CD4-positive, alpha-beta T cell treated with Interleukin-17A for 4 hours (primary cell): ENCODE data around the gene ATP9B.
"Not testable (repeated sequence)": the region's sequence is repeated elsewhere in the genome, so short reads cannot be mapped to it uniquely, and the experiment has no call there.

Experiments used
- DNase-seq: peaks from one replicate; pipeline ENCODE4 v3.0.0-alpha.2; 2020; ENCODE audit warnings: mixed read lengths

ATP9B gene

DNA sequence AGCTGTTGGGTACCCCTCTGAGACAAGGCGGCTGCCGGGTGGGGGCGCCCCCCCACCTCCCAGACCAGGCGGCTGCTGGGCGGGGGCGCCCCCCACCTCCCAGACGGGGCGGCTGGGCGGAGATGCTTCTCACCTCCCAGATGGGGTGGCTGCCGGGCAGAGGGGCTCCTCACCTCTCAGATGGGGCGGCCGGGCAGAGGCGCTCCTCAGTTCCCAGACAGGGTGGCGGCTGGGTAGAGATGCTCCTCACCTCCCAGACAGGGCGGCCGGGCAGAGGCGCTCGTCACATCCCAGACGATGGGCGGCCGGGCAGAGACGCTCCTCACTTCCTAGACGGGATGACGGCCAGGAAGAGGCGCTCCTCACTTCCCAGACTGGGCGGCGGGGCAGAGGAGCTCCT is 3.5 kb downstream of the ATP9B start:
- not testable (repeated sequence) for DNase-seq

- DNase-seq = no peak
Observed at GRCh38 chr18:79077181-79077580, 8.0 kb downstream of the ATP9B start.

DNA sequence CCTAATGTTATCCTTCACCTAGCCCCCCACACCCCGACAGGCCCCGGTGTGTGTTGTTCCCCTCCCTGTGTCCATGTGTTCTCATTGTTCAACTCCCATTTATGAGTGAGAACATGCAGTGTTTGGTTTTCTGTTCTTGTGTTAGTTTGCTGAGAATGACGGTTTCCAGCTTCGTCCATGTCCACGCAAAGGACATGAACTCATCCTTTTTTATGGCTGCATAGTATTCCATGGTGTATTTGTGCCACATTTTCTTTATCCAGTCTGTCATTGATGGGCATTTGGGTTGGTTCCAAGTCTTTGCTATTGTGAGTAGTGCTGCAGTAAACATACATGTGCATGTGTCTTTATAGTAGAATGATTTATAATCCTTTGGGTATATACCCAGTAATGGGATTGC is 9.6 kb downstream of the ATP9B start:
- DNase-seq = not testable (repeated sequence)

- no peak for DNase-seq
Observed at GRCh38 chr18:79092874-79093273, 23.7 kb downstream of the ATP9B start.

- no peak for DNase-seq
Observed at GRCh38 chr18:79093986-79094385, 24.8 kb downstream of the ATP9B start.

DNA sequence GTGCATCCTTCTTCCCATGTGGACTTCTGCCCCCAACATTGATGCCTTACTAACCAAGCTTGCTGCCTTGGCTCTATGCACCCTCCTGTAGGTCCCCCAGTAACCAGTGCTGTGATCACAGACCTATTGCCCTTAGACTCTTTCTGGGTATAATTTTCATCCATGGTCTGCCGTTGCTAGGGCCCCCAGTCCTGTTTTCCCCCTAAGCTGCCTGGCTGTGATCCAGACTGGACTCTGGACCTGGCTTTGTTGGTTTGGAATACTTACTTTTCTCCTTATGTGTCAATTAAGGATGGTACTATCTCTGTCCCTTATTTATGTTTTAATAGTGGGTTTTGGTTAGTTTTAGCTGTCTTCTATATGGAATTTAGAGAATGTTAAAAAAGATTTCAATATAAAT is 26.0 kb downstream of the ATP9B start:
- no peak for DNase-seq

DNA sequence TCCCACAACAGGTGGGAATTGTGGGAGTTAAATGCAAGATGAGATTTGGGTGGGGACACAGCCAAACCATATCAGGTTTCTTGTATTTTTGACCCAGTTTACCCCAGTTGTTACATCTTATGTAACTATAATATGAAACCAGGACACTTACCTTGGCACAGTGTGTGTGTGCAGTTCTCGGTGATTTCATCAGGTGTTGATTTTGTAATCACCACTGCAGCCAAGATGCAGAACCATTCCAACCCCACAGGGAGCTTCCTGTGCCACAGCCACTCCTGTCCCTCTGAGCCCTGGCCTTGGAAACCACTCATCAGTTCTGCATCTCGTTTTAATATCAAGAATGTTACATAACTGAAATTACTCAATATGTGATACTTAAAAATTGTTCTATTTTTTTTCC is 31.8 kb downstream of the ATP9B start:
- no peak for DNase-seq

DNA sequence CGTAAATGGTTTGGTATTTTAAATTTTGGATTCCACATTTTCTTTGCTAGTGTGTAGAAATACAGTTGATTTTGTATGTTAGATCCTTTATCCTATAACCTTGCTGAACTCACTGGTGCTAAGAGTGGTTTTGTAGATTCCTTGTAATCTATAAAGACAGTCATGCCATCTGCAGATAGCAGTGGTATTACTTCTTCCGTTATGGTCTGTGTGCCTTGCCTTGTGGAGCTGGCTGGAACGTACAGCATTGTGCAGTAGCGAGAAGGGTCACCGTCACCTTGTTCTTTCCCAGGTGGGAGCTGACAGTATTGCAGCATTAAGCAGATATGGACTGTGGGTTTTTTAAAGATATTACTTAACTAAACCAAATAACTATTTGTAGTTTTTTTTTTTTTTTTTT is 33.7 kb downstream of the ATP9B start:
- no peak for DNase-seq

DNA sequence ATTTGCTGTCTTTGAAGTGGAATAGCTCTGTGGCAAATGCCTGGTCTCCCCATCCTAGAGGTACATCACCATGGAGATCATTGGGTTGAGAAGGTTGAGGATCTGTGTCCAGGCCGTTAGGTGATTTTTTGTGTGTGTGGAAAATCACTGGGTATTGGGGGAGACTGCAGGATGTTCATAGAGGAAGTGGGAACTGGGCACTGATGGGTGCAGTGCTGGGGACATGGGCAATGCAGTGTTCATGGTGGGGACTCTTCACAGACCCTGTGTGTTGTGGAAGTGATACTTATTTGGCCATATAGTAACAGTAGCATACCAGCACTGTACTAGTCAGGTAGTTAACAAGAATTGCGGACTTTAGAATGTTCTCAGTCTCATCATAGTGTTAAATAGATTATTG is 34.9 kb downstream of the ATP9B start:
- DNase-seq = no peak

GRCh38 chr18:79105455-79105854 is 36.3 kb downstream of the ATP9B start:
- DNase-seq = no peak

- no peak for DNase-seq
Observed at GRCh38 chr18:79106084-79106483, 36.9 kb downstream of the ATP9B start.

GRCh38 chr18:79107886-79108285 is 38.7 kb downstream of the ATP9B start:
- DNase-seq = no peak

DNA sequence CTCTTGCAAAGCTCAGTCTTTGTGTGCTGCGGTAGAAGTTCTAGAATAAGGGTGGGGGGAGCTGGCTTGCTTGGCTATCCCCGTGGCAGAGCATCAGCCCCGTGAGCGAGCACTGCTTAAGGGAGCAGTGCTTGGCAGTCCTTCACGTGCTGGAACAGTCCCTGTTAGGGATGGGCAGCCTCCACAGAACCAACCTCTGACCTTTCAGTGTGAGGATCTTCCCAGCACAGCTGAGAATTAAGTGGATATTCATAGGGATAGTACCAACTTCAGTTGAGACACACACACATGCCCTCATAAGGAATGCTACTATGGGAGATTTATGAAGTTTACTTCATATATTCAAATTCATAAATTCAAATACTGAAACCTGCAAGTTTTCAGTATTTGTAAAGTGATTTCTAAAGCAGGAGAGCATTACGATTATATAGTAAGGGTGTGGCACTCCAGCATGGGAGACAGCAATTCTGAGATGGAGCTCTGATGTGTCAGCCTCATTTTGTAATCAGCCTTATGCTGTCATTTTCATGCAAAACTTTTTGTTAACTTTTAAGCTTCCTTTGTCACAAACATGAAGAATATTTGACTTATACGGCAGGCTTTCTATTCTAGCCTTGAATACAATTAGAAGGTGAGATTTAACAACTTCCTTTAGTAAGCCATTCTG is 39.5 kb downstream of the ATP9B start:
- no peak for DNase-seq

GRCh38 chr18:79111483-79111882 is 42.3 kb downstream of the ATP9B start:
- DNase-seq = no peak

DNA sequence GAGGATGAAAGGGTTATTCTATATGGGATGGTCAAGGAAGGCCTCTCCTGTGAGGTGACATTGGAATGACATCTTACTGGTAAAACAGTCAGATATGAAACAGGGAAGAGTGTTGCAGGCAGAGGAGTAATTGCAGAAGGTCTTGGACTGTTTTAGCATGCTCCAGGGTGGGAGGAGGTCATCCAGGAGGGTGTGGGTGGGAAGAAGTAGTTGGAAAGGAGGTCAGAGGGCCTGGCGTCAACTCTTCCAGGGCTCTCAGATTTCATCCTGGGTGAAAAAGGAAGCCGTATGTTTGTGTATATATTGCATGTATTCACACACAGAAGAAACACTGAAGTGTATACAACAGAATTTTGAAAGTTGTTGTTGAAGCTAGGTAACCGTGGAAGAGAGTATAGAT is 48.2 kb downstream of the ATP9B start:
- DNase-seq = no peak

DNA sequence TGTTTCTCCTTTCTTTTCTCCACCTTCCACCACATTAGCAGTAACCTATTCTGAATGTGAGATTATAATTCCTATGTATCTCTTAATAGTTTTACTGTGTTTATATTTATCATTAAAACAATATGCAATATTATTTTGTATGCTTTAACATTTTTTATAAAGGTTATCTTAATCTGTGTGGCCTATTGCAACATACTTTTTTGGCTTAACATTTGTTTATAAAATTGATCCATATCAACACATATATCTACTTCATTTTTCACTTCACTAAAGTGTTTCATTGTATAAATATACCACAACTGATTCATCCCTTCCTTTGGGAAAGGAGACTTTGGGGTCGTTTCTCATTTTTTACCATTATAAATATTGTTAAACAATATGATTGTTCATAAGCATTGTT is 48.6 kb downstream of the ATP9B start:
- DNase-seq = no peak

- DNase-seq = no peak
Observed at GRCh38 chr18:79118797-79119196, 49.6 kb downstream of the ATP9B start.

DNA sequence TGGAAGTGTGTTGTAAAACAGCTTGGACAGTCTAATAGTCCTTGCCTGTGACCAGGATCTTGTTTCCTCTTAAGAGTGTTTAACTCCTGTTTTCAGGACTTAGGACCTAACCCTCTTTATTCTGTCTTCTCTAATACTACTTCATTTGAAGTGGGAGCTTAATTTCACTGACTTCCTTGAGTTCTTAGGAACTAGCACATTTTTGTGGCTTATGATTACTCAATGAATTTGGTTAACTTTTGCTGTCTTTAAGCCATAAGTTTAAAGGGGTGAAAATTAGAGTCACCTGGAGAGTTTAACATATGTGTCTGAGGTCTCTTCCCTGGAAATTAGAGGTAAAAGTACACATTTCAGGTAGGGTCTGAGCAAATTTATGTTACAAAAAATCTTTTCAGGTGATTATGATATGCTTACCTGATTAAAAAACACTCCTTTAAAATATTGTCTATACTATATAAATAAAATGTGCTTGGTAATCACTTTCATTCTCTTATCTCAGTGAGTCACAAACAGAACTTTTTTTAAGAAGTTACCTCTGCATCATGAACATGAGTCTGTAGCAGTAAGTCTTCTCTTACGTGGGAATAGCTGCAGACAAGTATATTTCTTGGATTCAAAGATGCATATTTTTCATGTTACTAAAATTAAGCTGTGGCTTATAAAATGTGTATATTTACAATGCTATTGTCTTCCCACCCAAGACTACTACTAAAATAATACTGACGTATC is 52.7 kb downstream of the ATP9B start:
- no peak for DNase-seq

- DNase-seq = no peak
Observed at GRCh38 chr18:79123948-79124347, 54.8 kb downstream of the ATP9B start.

DNA sequence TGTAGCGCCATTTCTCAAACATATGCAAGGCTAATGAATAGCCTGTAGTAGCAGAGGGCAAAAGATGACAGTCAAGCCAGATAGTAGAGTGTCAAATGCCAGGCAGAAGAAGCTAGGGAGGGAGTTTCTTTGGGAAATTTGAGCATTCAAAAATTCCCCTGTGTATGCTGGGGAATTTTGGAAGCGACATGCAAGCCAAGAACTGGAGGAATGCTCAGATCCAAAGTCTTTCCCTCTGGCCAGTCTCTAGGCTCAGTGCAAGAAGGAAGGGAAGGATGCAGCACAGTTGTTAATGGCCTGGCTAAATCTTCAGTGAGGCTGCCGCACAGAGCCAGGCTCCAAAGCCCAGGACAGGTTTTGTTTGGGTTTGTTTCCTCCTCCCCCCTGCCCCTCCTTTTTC is 59.9 kb downstream of the ATP9B start:
- DNase-seq = no peak

- DNase-seq = no peak
Observed at GRCh38 chr18:79133724-79134123, 64.5 kb downstream of the ATP9B start.

GRCh38 chr18:79135924-79136323 is 66.7 kb downstream of the ATP9B start:
- no peak for DNase-seq

GRCh38 chr18:79136742-79137141 is 67.5 kb downstream of the ATP9B start:
- DNase-seq = no peak

DNA sequence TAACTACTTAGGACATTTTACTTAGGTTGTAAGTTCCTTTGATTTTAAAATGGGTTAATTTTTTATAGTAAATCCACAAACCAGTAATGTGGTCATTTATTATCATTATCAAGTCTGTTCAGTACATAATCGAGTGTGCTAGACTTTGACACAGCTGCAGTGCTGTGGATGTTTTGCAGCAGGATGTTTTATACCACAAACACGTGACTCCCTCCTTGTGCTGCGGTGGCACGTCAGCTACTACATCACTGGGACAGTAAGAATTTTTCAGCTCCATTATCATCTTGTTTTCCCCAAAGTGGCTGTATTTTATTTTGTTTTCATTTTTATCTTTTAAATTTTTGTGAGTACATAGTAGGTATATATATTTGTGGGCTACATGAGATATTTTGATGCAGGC is 70.0 kb downstream of the ATP9B start:
- peak; percentile 24 for DNase-seq

- DNase-seq = no peak
Observed at GRCh38 chr18:79147014-79147413, 77.8 kb downstream of the ATP9B start.
